GM23338 (cell line): ENCODE results near the gene ODR4. TPM values are rescaled to one million over a fixed set of nuclear protein-coding genes. Genes with fewer than 3 reads are reported as not detected.

Experiments
- ATAC-seq: fragments of 200-7000 bp; cut with Tn5 transposase; 3 replicates; pipeline ENCODE4 v1.9.1; 2020
- DNase-seq: peaks from one replicate; pipeline ENCODE4 v3.0.0-alpha.2; 2015; ENCODE audit warnings: low spot score
- H2AFZ ChIP-seq: fragments of 200-600 bp; sonication (generic); 2 replicates; pipeline ENCODE4 v1.8.0; 2016; ENCODE audit warnings: antibody characterized with exemption, mild to moderate bottlenecking, moderate library complexity
- H3F3A ChIP-seq: fragments of 200-600 bp; sonication (generic); replicated peaks from 2 replicates; pipeline ENCODE4 v1.8.0; 2017; ENCODE audit warnings: antibody characterized with exemption, mixed run types, low read depth
- H3K27ac ChIP-seq: fragments of 200-600 bp; sonication (generic); 2 replicates; pipeline ENCODE4 v1.6.1; 2016; ENCODE audit warnings: low read depth
- H3K27me3 ChIP-seq: fragments of 200-600 bp; sonication (generic); 2 replicates; pipeline ENCODE4 v1.8.0; 2016; ENCODE audit warnings: mild to moderate bottlenecking, mixed run types, moderate library complexity; ENCODE audit not compliant: insufficient read depth
- H3K36me3 ChIP-seq: fragments of 200-600 bp; sonication (generic); 2 replicates; pipeline ENCODE4 v1.8.0; 2016; ENCODE audit warnings: mild to moderate bottlenecking; ENCODE audit not compliant: insufficient read depth
- H3K4me1 ChIP-seq: fragments of 200-600 bp; sonication (generic); 2 replicates; pipeline ENCODE4 v1.8.0; 2016; ENCODE audit warnings: mild to moderate bottlenecking, moderate library complexity; ENCODE audit not compliant: insufficient read depth
- H3K4me2 ChIP-seq: fragments of 200-600 bp; sonication (generic); 2 replicates; pipeline ENCODE4 v1.7.1; 2017; ENCODE audit warnings: mixed run types
- H3K4me3 ChIP-seq: fragments of 200-600 bp; sonication (generic); 2 replicates; pipeline ENCODE4 v1.6.1; 2016; ENCODE audit warnings: mixed run types
- H3K79me2 ChIP-seq: fragments of 200-600 bp; sonication (generic); replicated peaks from 2 replicates; pipeline ENCODE4 v1.8.0; 2017; ENCODE audit warnings: mild to moderate bottlenecking; ENCODE audit not compliant: insufficient read depth
- H3K9me2 ChIP-seq: fragments of 200-600 bp; sonication (generic); 2 replicates; pipeline ENCODE4 v1.8.0; 2017; ENCODE audit not compliant: insufficient read depth
- H4K20me1 ChIP-seq: fragments of 200-600 bp; sonication (generic); replicated peaks from 2 replicates; pipeline ENCODE4 v1.8.0; 2017; ENCODE audit warnings: mild to moderate bottlenecking; ENCODE audit not compliant: insufficient read depth
- H3K27ac Mint-ChIP-seq: 2 replicates; pipeline ENCODE4 v1.8.0; 2020; ENCODE audit warnings: inconsistent platforms, mild to moderate bottlenecking, moderate library complexity, mixed read lengths
- H3K27me3 Mint-ChIP-seq: 3 replicates; pipeline ENCODE4 v1.8.0; 2022; ENCODE audit warnings: low read depth, mild to moderate bottlenecking, moderate library complexity, mixed read lengths, inconsistent platforms; ENCODE audit not compliant: insufficient read depth, poor library complexity
- H3K36me3 Mint-ChIP-seq: 3 replicates; pipeline ENCODE4 v1.8.0; 2021; ENCODE audit warnings: low read depth, mild to moderate bottlenecking, inconsistent platforms, moderate library complexity, mixed read lengths
- H3K4me1 Mint-ChIP-seq: 3 replicates; pipeline ENCODE4 v1.8.0; 2020; ENCODE audit warnings: mild to moderate bottlenecking, inconsistent platforms, mixed read lengths
- H3K4me3 Mint-ChIP-seq: 3 replicates; pipeline ENCODE4 v1.8.0; 2021; ENCODE audit warnings: moderate library complexity, mild to moderate bottlenecking, inconsistent platforms, mixed read lengths
- H3K9me3 Mint-ChIP-seq: 3 replicates; pipeline ENCODE4 v1.8.0; 2020; ENCODE audit warnings: moderate library complexity, mild to moderate bottlenecking, inconsistent platforms, mixed read lengths
- CREB1 ChIP-seq: fragments of 250-450 bp; sonication (Bioruptor Pico); IDR thresholded peaks from 2 replicates; pipeline ENCODE4 v1.5.0; 2020; ENCODE audit warnings: low read depth, mild to moderate bottlenecking, moderate library complexity
- NANOG ChIP-seq: IDR thresholded peaks from 2 replicates; pipeline ENCODE4 v1.6.1; 2016; ENCODE audit warnings: antibody characterized with exemption, borderline replicate concordance
- ZNF114 ChIP-seq: fragments of 250-450 bp; sonication (Bioruptor Pico); IDR thresholded peaks from 2 replicates; pipeline ENCODE4 v1.5.0; 2020; ENCODE audit warnings: mild to moderate bottlenecking, moderate library complexity
- polyA plus RNA-seq: library from polyadenylated mRNA; unstranded; fragments of >200 nt; fragmentation: Nextera tagmentation; extraction: Ambion mirVana; gene quantifications from 2 replicates; pipeline ENCODE4 v1.2.1, GENCODE V29; 2016
- total RNA-seq: library from RNA; depleted of rRNA; stranded (reverse); fragments of >200 nt; shearing (Covaris generic); gene quantifications from 2 replicates; pipeline ENCODE4 v1.2.3, GENCODE V29; 2014
- TF ChIP-seq, protein P1 (sequence below): fragments of 250-450 bp; sonication (Bioruptor Pico); IDR thresholded peaks from 2 replicates; pipeline ENCODE4 v1.5.0; 2020; ENCODE audit warnings: mild to moderate bottlenecking, moderate library complexity
- TF ChIP-seq, protein P2 (sequence below): IDR thresholded peaks from one replicate; pipeline ENCODE4 v1.6.1; 2018; ENCODE audit warnings: antibody characterized with exemption; ENCODE audit not compliant: unreplicated experiment

The ODR4 gene
- total and polyA plus RNA-seq, 2 experiments from 2014 or later: 17.3 to 18.9 TPM

DNA sequence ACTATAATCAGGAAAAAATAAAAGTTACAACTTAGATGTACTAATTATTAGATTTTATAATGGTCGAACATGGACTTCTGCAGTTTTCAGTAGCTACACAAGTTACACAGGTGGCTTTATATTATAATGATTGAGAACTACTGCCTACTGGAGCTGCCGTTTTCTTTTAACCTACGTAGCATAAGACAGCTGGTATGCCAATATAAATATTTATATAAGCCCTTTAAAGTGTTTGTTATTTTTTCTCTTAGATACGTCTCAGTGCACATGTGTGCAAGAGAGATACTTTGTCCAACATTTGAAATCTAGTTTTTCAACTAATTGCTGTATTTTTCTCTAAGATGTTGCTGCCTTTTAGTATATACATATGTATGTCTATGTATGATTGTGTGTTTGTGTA, 42.9 kb downstream of the ODR4 start:
- Histone ChIP-seq H2AFZ (no peak overlapping the region), H3K4me2 (no peak overlapping the region), H3K4me1 (no peaks in the 10 kb centered on the region), H3F3A (no peaks in the 10 kb centered on the region), H3K4me3 (no peak overlapping the region), H3K9me2 (no peaks in the 10 kb centered on the region), H3K36me3 (0 out of 2 replicates have a peak, but pooled peaks cover 5% of the 10 kb centered on the region), H3K27ac (no peak overlapping the region), H3K79me2 (no peaks in the 10 kb centered on the region), H3K27me3 (no peaks in the 10 kb centered on the region), H4K20me1 (no peaks in the 10 kb centered on the region)
- no peak for DNase-seq
- Mint-ChIP-seq H3K27ac (no peak overlapping the region), H3K4me3 (no peak overlapping the region), H3K36me3 (peaks cover 7% of the 10 kb centered on the region; the same call in 1 of the 3 replicates), H3K27me3 (no peaks in the 10 kb centered on the region), H3K9me3 (no peaks in the 10 kb centered on the region), H3K4me1 (no peaks in the 10 kb centered on the region)
- TF ChIP-seq ZNF114 (CRISPR knock-in tag) (no peak), NANOG (no peak)
- TF ChIP-seq, protein P1, sequence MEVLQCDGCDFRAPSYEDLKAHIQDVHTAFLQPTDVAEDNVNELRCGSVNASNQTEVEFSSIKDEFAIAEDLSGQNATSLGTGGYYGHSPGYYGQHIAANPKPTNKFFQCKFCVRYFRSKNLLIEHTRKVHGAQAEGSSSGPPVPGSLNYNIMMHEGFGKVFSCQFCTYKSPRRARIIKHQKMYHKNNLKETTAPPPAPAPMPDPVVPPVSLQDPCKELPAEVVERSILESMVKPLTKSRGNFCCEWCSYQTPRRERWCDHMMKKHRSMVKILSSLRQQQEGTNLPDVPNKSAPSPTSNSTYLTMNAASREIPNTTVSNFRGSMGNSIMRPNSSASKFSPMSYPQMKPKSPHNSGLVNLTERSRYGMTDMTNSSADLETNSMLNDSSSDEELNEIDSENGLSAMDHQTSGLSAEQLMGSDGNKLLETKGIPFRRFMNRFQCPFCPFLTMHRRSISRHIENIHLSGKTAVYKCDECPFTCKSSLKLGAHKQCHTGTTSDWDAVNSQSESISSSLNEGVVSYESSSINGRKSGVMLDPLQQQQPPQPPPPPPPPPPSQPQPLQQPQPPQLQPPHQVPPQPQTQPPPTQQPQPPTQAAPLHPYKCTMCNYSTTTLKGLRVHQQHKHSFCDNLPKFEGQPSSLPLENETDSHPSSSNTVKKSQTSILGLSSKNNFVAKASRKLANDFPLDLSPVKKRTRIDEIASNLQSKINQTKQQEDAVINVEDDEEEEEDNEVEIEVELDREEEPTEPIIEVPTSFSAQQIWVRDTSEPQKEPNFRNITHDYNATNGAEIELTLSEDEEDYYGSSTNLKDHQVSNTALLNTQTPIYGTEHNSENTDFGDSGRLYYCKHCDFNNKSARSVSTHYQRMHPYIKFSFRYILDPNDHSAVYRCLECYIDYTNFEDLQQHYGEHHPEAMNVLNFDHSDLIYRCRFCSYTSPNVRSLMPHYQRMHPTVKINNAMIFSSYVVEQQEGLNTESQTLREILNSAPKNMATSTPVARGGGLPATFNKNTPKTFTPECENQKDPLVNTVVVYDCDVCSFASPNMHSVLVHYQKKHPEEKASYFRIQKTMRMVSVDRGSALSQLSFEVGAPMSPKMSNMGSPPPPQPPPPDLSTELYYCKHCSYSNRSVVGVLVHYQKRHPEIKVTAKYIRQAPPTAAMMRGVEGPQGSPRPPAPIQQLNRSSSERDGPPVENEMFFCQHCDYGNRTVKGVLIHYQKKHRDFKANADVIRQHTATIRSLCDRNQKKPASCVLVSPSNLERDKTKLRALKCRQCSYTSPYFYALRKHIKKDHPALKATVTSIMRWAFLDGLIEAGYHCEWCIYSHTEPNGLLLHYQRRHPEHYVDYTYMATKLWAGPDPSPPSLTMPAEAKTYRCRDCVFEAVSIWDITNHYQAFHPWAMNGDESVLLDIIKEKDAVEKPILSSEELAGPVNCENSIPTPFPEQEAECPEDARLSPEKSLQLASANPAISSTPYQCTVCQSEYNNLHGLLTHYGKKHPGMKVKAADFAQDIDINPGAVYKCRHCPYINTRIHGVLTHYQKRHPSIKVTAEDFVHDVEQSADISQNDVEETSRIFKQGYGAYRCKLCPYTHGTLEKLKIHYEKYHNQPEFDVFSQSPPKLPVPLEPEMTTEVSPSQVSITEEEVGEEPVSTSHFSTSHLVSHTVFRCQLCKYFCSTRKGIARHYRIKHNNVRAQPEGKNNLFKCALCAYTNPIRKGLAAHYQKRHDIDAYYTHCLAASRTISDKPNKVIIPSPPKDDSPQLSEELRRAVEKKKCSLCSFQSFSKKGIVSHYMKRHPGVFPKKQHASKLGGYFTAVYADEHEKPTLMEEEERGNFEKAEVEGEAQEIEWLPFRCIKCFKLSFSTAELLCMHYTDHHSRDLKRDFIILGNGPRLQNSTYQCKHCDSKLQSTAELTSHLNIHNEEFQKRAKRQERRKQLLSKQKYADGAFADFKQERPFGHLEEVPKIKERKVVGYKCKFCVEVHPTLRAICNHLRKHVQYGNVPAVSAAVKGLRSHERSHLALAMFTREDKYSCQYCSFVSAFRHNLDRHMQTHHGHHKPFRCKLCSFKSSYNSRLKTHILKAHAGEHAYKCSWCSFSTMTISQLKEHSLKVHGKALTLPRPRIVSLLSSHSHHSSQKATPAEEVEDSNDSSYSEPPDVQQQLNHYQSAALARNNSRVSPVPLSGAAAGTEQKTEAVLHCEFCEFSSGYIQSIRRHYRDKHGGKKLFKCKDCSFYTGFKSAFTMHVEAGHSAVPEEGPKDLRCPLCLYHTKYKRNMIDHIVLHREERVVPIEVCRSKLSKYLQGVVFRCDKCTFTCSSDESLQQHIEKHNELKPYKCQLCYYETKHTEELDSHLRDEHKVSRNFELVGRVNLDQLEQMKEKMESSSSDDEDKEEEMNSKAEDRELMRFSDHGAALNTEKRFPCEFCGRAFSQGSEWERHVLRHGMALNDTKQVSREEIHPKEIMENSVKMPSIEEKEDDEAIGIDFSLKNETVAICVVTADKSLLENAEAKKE (CRISPR knock-in tag): no peak
- ATAC-seq: no peak

DNA sequence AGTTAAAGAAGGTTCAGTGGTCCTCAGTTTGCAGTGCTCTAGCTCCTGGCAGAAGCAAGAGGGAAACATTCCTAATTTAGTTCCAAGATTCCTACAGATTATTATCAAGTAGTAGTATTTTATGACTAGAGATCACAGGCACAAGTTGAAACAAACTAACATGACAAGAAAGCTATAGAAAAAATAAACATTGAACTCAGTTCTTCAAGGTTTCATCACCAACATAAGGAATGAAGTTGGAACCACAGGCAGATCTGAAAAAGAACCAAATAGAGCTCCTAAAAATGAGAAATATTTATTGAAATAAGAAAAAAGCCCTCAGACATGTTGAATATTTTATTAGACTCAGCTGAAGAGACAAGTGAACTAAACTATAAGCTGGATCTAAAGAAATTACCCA, 44.7 kb downstream of the ODR4 start:
- Mint-ChIP-seq H3K9me3 (no peaks in the 10 kb centered on the region), H3K4me1 (no peaks in the 10 kb centered on the region), H3K36me3 (peaks cover 7% of the 10 kb centered on the region; the same call in 1 of the 3 replicates), H3K27me3 (peaks cover 4% of the 10 kb centered on the region), H3K4me3 (no peak overlapping the region), H3K27ac (no peak overlapping the region)
- Histone ChIP-seq H3K27ac (no peak overlapping the region), H3K4me2 (no peak overlapping the region), H3F3A (no peaks in the 10 kb centered on the region), H3K9me2 (no peaks in the 10 kb centered on the region; the same call in 1 of the 2 replicates), H3K27me3 (no peaks in the 10 kb centered on the region), H2AFZ (no peak overlapping the region), H3K79me2 (no peaks in the 10 kb centered on the region), H3K36me3 (0 out of 2 replicates have a peak, but pooled peaks cover 5% of the 10 kb centered on the region), H3K4me1 (no peaks in the 10 kb centered on the region), H4K20me1 (no peaks in the 10 kb centered on the region), H3K4me3 (no peak overlapping the region)
- DNase-seq: no peak
- no peak for ATAC-seq
- TF ChIP-seq, protein P2, sequence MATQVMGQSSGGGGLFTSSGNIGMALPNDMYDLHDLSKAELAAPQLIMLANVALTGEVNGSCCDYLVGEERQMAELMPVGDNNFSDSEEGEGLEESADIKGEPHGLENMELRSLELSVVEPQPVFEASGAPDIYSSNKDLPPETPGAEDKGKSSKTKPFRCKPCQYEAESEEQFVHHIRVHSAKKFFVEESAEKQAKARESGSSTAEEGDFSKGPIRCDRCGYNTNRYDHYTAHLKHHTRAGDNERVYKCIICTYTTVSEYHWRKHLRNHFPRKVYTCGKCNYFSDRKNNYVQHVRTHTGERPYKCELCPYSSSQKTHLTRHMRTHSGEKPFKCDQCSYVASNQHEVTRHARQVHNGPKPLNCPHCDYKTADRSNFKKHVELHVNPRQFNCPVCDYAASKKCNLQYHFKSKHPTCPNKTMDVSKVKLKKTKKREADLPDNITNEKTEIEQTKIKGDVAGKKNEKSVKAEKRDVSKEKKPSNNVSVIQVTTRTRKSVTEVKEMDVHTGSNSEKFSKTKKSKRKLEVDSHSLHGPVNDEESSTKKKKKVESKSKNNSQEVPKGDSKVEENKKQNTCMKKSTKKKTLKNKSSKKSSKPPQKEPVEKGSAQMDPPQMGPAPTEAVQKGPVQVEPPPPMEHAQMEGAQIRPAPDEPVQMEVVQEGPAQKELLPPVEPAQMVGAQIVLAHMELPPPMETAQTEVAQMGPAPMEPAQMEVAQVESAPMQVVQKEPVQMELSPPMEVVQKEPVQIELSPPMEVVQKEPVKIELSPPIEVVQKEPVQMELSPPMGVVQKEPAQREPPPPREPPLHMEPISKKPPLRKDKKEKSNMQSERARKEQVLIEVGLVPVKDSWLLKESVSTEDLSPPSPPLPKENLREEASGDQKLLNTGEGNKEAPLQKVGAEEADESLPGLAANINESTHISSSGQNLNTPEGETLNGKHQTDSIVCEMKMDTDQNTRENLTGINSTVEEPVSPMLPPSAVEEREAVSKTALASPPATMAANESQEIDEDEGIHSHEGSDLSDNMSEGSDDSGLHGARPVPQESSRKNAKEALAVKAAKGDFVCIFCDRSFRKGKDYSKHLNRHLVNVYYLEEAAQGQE: no peak
- no peak for TF ChIP-seq CREB1 (CRISPR knock-in tag)
